ENCODE data around the gene PCMT1. TPM values are rescaled to one million over a fixed set of nuclear protein-coding genes. Genes with fewer than 3 reads are reported as not detected.

Gene PCMT1
- total RNA-seq, 1 donor from 2014 or later, result 147 TPM

DNA sequence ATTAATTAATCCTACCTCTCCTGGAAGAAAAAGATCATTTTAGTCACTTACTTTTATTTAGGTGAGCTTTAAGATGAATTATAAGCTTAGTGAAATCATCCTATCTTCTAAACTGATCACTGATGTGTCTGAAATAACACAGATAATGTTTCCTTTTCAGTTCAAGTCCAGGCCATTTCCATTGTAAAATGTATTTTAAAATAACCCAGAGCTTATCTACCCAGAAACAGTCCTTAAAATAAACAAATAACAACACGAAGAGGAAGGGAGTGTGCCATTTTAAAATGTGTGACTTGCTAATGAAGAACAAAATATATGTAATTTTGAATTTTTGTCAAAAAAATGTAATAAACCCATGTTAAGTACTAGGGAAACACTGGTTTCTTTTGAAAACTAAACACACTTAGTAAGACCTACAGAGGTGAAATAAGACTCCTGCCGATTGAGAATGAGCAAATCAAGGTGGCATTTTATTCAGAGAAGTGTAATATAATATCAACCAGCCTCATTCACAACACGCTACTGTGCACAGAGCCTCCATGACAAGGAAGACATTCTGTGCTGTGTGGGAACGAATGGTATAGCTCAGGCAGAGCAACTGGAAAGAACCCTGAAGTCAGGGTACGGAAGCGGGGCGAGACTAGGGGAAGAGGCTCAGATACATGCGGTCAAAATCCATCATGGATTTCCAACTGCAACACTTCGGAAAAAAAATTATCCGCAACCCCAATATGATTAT lies 106.9 kb downstream of the PCMT1 start:
- Mint-ChIP-seq H3K27me3 (ENCODE audit: unreplicated experiment) (no peaks in the 10 kb centered on the region), H3K27ac (ENCODE audit: unreplicated experiment) (no peak overlapping the region), H3K9me3 (ENCODE audit: unreplicated experiment) (no peaks in the 10 kb centered on the region), H3K4me1 (ENCODE audit: low read depth, unreplicated experiment) (peaks cover 2% of the 10 kb centered on the region), H3K36me3 (ENCODE audit: unreplicated experiment) (peaks cover 3% of the 10 kb centered on the region), H3K4me3 (ENCODE audit: unreplicated experiment) (no peak overlapping the region)
- no peak for DNase-seq
- TF ChIP-seq CTCF (IDR thresholded peaks at IDR 0.05; ENCODE audit: partially characterized antibody, unreplicated experiment), result no peak

DNA sequence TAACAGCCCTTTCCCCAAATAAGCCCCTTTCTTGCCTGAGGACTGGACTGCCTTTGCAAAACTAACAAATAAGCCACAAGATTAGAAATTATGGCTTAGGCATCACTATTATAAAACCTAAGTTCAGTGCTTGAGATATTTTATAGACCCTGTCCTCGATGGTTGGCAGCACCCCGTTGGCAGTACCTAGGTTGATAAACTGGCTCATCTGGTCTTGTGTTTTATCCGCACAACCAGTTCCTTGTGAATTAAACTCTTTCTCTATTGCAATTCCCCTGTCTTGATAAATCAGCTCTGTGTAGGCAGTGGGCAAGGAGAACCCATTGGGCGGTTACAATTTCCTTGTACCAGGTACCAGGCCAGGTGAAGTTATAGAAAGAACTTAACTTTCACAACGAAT lies 108.0 kb downstream of the PCMT1 start:
- H3K27me3 Mint-ChIP-seq (ENCODE audit: unreplicated experiment), result no peaks in the 10 kb centered on the region

DNA sequence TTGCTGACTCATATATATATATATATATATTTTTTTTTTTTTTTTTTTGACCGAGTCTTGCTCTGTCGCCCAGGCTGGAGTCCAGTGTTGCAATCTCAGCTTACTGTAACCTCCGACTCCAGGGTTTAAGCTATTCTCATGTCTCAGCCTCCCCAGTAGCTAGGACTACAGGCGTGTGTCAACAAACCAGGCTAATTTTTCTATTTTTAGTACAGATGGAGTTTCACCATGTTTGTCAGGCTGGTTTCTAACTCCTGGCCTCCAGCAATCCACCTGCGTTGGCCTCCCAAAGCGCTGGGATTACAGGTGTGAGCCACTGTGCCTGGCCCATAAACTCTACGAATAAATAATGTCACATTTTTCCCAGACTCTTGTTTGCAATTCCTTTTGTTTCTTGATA lies 109.8 kb downstream of the PCMT1 start:
- Mint-ChIP-seq H3K4me3 (ENCODE audit: unreplicated experiment) (no peak overlapping the region), H3K4me1 (ENCODE audit: low read depth, unreplicated experiment) (peaks cover 2% of the 10 kb centered on the region)
- no peak for TF ChIP-seq CTCF (IDR thresholded peaks at IDR 0.05; ENCODE audit: partially characterized antibody, unreplicated experiment)

More for the DNA sequence above, 108.0 kb downstream of the PCMT1 start:
- Mint-ChIP-seq H3K27ac (ENCODE audit: unreplicated experiment) (no peak overlapping the region), H3K9me3 (ENCODE audit: unreplicated experiment) (no peaks in the 10 kb centered on the region), H3K4me1 (ENCODE audit: low read depth, unreplicated experiment) (peaks cover 2% of the 10 kb centered on the region), H3K4me3 (ENCODE audit: unreplicated experiment) (no peak overlapping the region), H3K36me3 (ENCODE audit: unreplicated experiment) (no peaks in the 10 kb centered on the region)
- TF ChIP-seq CTCF (IDR thresholded peaks at IDR 0.05; ENCODE audit: partially characterized antibody, unreplicated experiment), result no peak
- no peak for DNase-seq

GRCh38 chr6:149859938-149860337 lies 110.4 kb downstream of the PCMT1 start:
- Mint-ChIP-seq H3K9me3 (ENCODE audit: unreplicated experiment) (peaks cover 4% of the 10 kb centered on the region), H3K27ac (ENCODE audit: unreplicated experiment) (no peak overlapping the region), H3K4me3 (ENCODE audit: unreplicated experiment) (no peak overlapping the region), H3K27me3 (ENCODE audit: unreplicated experiment) (peaks cover 3% of the 10 kb centered on the region), H3K4me1 (ENCODE audit: low read depth, unreplicated experiment) (peaks cover 2% of the 10 kb centered on the region), H3K36me3 (ENCODE audit: unreplicated experiment) (no peaks in the 10 kb centered on the region)
- TF ChIP-seq CTCF (IDR thresholded peaks at IDR 0.05; ENCODE audit: partially characterized antibody, unreplicated experiment), result no peak
- no peak for DNase-seq

More for the DNA sequence above, 109.8 kb downstream of the PCMT1 start:
- no peak for DNase-seq
- Mint-ChIP-seq H3K27me3 (ENCODE audit: unreplicated experiment) (peaks cover 3% of the 10 kb centered on the region), H3K9me3 (ENCODE audit: unreplicated experiment) (peaks cover 4% of the 10 kb centered on the region), H3K27ac (ENCODE audit: unreplicated experiment) (no peak overlapping the region), H3K36me3 (ENCODE audit: unreplicated experiment) (no peaks in the 10 kb centered on the region)

DNA sequence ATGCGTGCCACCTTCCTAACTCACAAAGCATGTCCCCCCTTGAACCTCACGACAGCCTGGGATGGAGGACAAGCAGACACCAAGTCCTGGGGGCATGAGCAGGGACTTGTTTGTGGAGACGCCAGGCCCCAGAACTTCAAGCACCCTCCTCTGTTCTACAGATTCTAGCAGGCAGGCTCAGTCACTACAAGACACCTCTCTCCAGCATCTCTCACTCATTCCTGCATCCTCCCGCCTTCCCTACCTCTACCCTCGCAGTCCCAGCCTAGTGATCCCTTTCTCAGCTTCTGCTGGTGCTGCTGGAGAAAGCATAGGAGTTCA lies 110.9 kb downstream of the PCMT1 start:
- no peak for DNase-seq
- H3K4me1 Mint-ChIP-seq (ENCODE audit: low read depth, unreplicated experiment), result peaks cover 2% of the 10 kb centered on the region
- H3K27ac Mint-ChIP-seq (ENCODE audit: unreplicated experiment), result no peak overlapping the region
- H3K36me3 Mint-ChIP-seq (ENCODE audit: unreplicated experiment), result no peaks in the 10 kb centered on the region
- TF ChIP-seq CTCF (IDR thresholded peaks at IDR 0.05; ENCODE audit: partially characterized antibody, unreplicated experiment), result no peak
- H3K27me3 Mint-ChIP-seq (ENCODE audit: unreplicated experiment), result peaks cover 3% of the 10 kb centered on the region
- peaks cover 4% of the 10 kb centered on the region for H3K9me3 Mint-ChIP-seq (ENCODE audit: unreplicated experiment)
- H3K4me3 Mint-ChIP-seq (ENCODE audit: unreplicated experiment), result no peak overlapping the region
